Dermis lymphatic vessel endothelial cell (primary cell): Measurements from ENCODE around the gene CTTN. TPM values are rescaled to one million over a fixed set of nuclear protein-coding genes. Genes with fewer than 3 reads are reported as not detected.

ENCODE experiments used
- total RNA-seq: library from RNA; depleted of rRNA; stranded (reverse); fragments of >200 nt; gene quantifications from 2 replicates; pipeline ENCODE4 v1.2.1, GENCODE V29; 2014

CTTN gene
- total RNA-seq, result 263 and 317 TPM in 2 replicates

DNA sequence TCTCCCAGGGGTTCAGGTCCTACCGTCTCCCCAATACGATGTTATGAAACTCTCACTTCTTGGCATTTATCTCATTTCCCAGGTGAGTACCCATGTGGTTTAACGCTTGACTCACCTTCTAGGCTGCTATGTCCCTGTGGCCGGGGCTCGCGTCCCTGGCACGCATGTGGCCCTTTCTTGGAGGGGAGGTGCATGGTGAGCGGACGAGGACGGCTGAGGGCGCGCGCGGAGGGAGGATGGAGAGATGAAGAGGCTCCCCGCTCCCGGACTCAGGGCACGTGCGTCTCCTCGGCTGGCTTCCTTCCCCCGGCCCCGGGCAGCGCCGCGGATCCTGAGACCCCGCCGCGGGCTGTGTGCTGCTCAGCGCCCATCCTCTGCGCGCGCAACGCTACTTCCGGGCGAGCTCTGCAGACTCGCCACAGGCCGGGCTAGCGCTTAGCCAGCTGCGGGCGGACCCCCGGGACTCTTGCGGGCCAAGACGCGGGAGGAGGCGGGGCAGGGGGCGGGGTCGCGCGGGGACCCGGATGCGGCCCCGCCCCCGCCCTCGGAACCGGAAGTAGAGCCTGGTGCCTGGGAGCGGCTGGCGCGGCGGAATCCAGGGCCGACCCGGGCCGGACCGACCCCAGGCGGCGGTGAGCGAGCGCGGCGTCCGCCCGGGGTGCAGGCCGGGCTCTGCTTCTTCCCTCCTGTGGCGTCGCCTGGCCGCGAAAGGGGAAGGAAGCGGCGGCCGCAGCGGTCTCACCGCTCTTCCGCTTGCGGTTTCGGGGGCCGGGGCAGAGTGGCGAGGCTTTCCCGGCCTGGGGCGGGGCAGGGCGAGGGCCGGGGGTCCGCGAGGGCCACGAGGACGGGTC, at the start of gene CTTN:
CTTN (plus strand) TSS at position 547 of the 851 bp plus-strand sequence. CDS start 8,769 bp downstream, outside the sequence.

Other genes with a start within 250 kb of the CTTN start
- 41.7 and 43.2 TPM in 2 replicates for gene FADD, start 195.2 kb upstream of the CTTN start, total RNA-seq
- 28.6 and 28.9 TPM in 2 replicates for gene PPFIA1, start 127.8 kb upstream of the CTTN start, total RNA-seq